ENCODE measurements around the gene DDC.
"Not testable (repeated sequence)": the region's sequence is repeated elsewhere in the genome, so short reads cannot be mapped to it uniquely, and the experiment has no call there.

The DDC gene

DNA sequence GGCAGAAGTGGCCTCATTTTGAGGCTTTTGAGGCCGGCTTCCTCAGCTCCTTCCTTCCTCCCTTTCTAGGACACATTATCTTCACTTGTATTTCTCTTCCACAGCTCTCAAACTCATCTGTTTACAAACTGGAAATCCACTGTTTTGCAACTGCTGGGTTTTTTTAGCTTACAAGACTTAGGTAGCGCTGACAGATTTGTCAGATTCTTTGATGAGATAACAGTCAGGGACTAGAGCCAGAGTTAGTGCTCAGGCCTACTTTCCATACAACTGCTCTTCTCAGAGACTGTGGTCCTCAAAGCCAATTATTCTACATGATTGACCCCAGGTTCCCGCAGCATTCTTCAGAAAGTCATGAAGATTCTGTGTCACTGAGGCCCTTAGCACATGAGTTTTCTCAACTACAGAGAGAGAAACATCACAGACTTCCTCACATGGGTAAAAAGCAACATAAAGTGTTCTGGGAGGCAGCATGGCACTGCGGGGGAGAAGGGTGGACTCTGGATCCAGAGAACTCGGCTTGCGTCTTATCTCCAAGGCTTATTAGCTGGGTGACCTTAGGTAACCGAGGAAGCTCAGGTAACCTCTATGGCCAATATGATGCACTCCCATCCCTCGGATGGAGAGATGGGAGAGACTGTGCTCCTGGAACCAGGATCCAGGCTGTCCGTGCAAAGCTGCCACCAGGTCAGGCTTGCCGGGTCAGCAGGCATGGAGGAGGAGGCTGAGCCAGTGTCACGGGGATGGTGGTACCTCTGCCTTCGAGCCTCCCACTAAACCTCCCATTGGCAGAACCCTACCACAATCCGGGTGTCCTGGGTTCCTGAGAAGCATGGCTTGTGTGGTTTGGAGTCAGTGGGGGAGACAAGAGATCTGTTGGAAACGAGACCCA, 10.5 kb downstream of the DDC start:
- DNase-seq (ENCODE audit: low read depth): no peak

DNA sequence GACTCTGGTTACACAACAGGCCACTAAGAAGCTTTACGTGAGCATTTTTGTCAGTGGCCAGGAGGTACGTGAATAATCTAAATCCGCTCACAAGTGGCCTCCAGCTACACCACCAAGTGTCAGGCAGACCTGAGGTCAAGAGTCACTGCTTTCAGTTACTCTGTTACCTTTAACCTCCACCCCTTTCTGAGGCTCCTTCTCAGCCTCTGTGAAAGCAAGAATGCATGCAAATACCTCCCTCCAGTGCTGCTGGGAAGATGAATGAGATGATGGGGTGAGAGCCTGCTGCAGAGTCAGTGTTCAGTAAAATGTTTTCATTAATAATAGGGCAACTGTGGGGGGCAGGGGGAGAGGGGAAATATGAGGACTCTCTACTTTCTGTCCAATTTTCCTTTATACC, 11.2 kb downstream of the DDC start:
- no peak for DNase-seq (ENCODE audit: low read depth)

DNA sequence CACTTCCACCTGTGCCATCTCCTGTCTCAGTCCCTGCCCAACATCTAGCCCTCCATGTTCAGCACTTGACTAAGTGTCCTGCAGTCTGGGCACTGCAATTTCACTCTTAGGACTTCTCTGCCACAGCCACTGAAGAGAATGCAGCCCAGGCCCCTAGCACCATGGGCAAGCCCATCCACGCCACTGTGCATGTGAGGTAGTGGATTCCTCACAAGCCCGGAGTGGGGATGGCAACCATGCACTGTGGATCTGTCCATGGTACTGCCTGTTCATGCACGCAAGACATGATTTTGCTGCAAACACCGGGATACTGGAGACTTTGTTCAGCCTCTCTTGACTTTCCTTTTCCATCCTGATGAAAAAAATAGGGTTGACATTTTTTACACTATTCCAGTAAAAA, 12.3 kb downstream of the DDC start:
- no peak for DNase-seq (ENCODE audit: low read depth)

DNA sequence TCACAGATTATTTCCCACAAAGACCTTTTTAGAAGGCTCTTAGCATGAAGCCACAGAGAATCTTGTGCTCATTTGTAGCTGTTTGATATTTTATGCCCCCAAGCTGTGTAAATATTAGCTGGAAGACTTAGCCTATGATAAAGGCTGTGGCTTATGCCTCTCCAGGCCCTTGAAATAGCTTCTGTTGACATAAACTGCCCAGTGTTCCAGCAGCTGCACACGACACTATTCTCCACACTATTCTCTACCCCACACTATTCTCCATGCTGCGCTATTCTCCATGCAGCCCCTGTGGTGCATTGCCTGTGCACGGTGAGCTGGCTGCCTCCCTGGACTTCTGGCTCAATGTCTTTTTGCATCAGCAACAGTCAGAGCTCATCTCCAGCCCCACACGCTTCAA, 13.1 kb downstream of the DDC start:
- DNase-seq (ENCODE audit: low read depth): no peak

DNA sequence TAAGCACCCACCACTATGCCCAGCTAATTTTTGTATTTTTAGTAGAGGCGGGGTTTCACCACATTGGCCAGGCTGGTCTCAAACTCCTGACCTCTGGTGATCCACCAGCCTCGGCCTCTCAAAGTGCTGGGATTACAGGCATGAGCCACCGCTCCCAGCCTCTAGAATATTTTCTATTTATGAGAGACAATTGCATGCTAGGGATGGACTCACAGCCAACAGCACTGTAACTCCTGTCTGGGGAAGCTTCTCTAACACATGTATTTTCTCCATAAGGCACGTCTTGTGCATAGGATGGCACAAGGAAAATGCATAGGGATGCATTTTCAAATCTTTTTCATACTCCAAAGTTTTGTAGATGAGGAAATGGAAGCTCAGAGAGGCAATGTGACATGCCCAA, 19.6 kb downstream of the DDC start:
- DNase-seq (ENCODE audit: low read depth): not testable (repeated sequence)

DNA sequence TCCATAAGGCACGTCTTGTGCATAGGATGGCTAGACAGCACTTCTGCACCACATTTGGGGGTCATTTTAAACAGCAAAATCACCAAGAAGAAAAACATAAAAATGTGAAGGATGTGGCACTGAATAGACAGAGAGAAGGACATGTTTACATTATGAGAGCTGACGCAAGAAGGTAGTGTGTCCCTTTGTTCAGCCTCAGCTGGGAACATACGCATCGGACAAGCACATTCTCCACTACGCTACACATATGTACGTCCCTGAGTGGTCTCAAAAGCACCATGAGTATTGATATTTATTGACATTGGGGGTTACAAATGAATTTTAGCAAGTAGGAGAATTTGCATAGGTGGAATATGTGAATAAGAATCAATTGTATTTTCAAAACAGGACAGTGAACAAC, 20.2 kb downstream of the DDC start:
- no peak for DNase-seq (ENCODE audit: low read depth)

DNA sequence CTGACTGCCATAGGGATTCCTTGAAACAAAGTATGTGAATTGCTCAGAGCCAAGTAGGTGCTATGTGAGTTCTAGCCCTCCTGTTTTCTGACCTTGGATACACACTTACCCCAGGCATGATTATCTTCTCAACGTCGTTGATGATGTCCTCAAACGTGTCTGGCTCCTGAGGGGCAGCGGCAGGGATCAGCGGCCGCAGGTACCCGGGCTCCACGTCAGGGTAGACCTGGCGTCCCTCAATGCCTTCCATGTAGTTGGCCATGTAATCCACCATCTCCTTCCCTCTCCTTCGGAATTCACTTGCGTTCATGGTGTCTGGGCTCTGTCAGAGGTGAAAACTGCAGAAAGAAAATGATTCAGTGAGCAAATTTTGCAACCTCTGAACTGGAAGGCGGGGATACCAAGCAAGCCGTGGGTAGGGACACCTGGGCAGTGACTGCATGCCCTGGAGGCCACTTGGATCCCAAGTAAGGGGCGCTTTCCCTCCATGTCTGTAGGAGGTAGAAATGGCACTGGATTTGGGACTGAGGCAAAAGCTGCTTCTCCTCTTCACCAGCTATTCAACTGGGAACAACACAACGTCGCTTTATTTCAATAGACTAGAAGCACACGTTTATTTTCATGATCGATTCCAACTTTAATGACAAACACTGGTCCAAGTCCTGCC, 21.3 kb downstream of the DDC start:
- DNase-seq (ENCODE audit: low read depth): no peak

DNA sequence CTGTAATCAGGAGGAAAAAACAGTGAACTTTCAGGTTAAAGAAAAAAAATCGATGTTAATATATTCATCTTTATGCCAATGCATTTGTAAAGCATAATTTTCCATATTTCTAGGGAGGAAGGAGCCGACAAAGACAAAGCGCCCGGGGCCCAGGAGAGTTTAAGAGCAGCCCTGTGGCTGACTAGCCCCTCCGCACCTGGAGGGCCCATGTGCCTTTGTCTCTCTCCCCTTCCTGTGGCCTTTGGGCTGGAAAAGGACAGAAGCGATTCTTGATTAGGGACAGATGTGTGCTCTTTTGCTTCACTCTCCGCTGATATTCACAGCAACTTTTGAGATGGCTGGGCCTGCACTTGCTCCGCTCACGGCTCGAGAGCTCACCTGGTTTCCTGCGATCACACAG, 23.1 kb downstream of the DDC start:
- no peak for DNase-seq (ENCODE audit: low read depth)

DNA sequence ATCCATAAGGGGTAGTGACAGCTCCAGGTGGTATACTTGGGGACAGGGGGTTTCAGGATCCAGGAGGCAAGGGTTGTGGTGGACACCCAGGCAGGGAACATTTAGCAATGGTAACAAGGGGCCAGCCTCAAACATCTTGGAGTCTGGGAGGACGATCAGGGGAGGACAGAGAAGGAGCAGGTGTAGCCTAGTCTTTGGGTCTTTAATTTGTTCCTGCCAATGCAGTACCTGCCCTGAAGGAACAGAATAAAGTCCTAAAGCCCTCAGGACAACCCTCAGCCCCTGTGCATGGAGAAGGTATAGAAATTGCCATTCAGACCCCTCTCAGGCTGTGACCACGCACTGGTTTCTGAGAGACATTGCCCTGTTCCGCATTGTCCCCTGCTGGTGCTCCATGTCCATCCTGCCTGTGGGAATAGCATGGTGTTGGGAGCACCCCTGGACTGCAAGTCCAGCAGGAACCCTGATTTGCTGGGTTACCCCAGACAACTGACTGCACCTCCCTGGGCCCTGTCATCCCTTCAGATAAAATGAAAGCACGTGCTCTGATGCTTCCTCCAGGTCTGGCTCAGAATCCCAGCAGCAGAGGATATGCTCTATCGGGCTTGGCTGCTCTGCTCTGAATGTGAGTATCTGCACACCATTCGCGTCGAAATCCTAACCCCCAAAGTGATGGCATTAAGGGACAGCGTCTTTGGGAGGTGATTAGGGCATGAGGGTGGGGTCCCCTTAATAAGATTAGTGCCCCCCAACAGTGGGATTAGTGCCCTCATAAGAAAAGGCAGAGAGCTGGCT, 24.2 kb downstream of the DDC start:
- no peak for DNase-seq (ENCODE audit: low read depth)

DNA sequence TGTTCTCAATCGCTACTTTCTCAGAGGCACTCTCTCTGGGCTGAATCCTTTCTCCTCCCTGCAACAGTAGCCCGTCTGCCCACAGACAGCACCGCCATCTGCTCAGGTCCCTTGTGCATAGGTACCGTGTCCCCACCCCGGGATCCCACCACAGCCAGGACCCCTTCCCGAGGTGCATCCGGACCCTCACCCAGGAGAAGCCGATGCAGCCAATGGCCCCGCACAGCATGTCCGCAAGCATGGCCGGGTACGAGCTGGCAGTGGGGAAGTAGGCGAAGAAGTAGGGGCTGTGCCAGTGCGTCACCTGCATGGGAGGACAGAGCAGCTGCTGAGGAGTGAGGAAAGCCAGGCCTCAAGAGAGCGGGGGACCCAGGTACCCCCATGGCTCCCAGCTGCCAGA, 25.5 kb downstream of the DDC start:
- DNase-seq (ENCODE audit: low read depth): no peak

DNA sequence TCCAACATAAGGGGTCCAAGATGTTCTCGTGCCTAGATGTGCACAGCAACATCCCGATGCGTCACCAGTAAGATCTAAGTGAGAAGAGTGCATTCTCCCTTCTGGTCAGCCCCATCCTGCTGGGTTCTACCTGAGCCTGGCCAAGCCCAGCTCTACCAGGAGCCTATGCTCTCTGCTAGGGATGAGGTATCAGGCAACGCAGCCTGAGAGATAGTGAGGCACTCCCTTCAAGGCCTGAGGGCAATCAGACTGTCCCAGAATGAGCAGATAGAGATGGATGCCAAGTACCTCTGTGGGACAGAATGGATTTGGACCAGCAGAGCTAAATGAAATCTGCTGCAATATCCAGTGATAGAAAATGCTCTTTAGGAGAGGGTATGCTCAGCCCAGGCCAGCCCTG, 26.7 kb downstream of the DDC start:
- DNase-seq (ENCODE audit: low read depth): no peak

DNA sequence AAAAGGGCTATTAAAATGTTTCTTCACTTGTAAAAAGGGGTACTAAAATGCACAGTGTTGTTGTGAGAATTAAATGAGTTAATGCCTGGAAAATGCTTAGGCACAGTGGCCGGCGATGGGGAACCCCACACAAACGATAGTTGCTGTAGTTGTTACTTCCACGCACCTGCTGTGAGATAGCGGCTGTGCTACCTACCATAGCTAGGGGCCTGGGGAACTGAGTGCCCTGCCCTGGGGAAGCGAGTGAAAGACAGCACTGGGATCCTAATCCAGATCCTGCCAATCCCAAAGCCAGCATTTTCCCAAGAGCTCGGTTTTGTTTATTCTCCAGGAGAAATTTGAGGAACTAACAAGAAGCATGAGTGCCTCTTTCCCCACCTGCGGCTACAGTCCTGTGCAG, 27.8 kb downstream of the DDC start:
- DNase-seq (ENCODE audit: low read depth): no peak

DNA sequence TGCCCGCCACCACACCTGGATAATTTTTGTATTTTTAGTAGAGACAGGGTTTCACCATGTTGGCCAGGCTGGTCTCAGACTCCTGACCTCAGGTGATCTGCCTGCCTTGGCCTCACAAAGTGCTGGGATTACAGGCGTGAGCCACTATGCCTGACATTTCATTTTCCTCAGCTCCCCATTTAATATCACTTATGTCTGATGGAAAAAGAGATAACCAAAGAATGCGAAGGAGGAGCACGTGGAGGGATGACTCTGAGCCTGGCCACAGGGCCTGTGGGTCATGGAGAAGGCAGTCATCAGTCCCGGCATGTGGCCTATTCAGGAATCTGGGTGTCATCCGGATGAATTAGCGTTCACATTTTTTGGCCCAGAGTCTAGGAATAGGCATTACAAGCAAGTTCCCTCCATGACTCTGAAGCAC, 29.9 kb downstream of the DDC start:
- DNase-seq (ENCODE audit: low read depth): not testable (repeated sequence)

DNA sequence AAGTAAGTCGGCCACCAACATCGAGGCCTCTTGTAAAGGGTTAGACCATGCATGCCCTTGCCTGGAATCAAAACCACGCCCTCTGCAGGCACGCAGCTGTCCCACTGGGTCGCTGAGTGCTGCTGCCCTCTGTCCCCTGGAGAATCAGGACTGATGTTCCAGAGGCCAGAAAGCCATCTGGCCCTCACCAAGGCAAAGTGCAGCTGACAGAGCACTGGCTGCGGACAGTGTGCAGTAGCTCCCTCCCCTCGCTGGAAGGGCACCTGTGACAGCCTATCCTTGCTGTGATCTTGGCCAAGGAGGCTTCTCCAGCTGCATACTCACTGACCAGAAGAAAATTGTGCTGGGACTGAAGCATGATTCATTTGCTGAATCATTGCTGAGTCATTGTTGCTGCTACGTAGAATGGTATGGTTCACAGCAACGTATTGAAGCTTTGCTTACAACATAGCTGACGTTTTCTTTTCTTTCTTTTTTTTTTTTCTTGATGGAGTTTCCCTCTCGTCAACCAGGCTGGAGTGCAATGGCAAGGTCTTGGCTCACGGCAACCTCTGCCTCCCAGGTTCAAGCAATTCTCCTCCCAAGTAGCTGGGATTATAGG, 30.4 kb downstream of the DDC start:
- DNase-seq (ENCODE audit: low read depth): no peak

DNA sequence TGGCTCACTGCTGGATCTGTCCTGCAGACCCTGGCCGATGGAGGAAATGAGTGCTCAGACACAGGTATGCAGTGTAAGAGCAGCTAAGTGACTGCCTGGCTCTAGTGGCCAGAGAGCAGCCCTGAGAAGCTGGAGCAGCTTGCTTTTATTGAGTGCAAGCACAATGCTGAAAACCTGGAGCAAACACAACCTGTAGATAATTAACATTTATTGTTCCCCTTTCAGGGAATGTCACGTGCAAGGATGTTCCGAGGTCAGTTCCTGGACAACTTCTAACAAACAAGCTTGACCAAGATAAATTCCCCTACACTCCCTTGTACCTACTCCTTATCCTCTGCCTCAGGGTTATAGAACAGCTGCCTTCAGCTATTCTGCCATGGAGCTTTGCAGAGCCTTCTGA, 31.3 kb downstream of the DDC start:
- DNase-seq (ENCODE audit: low read depth): no peak

DNA sequence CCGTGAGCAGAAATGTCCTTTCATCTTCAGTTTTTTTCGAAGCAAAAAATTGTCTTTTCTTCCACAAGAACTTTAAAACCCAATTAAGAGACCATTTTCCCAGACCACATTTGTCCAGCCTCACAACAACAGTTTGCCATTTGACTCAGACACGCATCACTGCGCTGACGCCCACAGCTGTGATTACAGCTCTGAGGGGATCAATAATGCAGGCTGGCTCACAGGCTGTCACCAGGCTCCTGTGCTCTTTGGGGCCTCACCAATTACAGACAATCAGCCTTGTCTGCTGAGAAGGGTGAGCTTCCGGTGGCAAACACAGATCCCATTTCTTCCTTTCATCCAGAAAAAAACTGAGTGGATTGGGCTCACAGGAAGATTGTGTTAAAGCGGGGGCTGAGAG, 33.3 kb downstream of the DDC start:
- DNase-seq (ENCODE audit: low read depth): no peak

DNA sequence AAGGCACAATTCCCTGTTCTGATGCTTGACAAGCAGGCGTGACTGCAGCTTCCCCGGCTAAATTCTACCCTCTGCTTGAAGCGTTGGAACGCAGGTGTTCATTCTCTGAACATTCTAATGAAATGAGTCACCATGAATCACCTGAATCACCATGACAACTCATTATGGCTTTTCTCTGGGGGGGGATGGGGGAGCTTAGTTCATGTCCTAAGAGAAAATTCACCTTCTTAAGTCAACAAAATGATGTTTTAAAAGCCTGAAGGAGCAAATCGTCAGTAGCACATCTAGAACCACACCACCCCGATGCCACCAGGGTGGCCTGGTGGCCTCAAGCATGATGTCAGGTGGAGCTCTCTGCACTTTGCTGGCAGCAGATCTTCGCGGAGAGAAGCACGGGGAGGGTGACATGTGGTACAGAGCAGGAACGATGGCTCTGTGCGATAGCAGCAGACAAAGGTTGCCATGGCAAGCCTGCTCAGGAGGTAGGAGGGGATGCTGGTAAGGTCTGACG, 33.7 kb downstream of the DDC start:
- DNase-seq (ENCODE audit: low read depth): no peak

DNA sequence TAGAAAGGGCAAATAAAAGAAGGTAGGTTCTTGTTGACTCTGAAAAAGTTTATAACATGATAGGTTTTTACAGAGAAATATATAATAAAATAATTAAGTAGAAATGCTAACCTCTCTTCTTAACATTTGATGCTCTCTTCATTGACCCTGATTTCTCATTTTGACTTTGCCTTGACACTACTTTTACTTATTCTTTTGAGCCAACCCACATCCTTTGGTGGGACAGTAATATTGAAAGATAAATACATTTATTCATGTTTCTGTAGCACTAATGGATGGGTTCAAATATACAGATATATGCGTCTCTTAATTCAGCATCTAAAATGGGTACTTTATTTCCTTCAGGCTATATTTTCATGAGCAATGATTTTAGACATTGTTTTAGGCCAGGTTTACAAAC, 34.4 kb downstream of the DDC start:
- no peak for DNase-seq (ENCODE audit: low read depth)

DNA sequence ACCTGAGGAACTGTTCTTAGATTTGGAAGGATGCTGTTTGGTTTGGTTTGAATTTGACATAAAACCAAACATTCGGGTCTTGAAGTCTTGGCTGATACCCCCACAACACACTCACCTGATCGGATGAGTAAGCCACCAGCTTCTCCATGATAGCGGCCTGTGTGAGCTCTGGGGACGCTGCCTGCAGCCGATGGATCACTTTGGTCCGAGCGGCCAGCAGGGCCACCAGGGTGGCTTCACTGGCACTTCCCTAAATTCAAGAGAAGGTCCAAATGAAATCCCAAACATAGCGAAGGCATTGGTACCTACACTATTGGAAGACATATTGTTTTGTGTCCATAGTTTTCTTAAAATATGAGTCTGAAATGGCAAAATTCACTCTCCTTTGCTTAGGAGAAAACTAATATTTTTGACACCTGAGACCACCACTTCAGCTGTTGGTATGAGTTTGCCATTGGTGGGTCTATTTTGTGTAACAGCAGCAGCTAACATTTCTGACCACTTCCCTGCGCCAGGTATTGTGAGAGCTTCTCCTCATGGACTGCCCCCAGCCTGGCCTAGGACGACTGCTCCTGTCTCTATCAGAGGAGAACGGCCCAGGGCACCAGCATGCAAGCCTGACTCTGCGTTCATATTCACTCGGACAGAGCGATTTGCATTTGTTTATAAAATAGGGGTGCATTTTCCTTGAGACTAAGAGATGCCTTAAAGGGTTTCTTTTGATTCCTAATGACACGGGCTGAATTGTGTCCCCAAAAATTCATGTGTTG, 35.9 kb downstream of the DDC start:
- DNase-seq (ENCODE audit: low read depth): no peak

DNA sequence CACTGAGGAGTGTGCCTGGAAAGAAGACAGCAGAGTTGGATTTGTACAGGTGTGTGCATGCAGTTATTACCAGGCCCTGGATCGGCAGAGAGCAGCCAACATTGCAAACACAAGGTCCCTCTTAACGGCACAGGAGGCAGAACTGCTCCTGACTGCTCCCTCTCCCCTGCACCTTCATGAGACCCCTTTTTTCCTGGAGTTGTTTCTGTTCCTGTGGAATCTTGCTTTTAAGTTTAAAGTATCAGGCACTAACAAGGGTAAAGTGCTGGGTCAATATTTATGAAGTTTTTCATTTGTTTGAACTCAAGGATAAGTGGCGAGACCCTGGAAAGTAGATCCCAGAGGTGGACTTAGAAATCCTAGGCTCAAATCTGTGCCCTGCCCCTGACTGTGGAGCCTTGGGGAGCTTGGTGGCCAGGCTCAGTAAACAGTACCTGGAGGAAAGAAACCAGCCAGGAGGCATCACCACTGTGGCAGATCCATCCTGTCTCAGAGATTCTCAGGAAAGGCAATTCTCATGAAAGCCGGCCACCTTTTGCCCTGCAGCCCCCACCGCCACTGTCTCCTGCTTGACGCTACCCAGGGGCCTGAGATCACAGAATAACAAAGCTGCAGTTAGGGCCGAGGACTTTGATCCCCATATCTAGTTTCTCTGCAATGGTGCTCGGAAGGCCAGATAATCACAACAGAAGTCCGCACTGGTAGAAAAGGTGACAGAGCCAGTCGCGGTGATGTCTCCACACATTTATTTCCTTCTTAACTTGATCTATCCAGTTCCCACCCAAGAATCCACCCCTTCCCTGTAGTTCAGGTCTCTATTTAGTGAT, 36.7 kb downstream of the DDC start:
- DNase-seq (ENCODE audit: low read depth): no peak

DNA sequence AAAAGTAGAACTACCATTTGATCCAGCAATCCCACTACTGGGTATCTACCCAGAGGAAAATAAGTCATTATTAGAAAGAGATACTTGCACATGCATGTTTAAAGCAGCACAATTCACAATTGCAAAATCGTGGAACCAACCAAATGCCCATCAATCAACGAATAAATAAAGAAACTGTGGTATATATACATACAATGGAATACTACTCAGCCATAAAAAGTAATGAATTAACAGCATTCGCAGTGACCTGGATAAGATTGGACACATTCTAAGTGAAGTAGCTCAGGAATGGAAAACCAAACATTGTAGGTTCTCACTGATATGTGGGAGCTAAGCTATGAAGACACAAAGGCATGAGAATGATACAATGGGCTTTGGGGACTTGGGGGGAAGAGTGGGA, 45.9 kb downstream of the DDC start:
- DNase-seq (ENCODE audit: low read depth): not testable (repeated sequence)

All from activated T-helper 1 cell treated with Interleukin-2 at 50 U/mL for 16 hours (primary cell).